Measurements from ENCODE around the gene CD38. TPM values are rescaled to one million over a fixed set of nuclear protein-coding genes. Genes with fewer than 3 reads are reported as not detected.

CD38 gene
- total RNA-seq, 1 experiment from 2014 or later: not detected

GRCh38 chr4:15832523-15833451 is 54.7 kb downstream of the CD38 start:
- DNase-seq (ENCODE audit: low read depth, low spot score) (no peak), ATAC-seq (no peak)
- Histone ChIP-seq H4K20me1 (ENCODE audit: insufficient read depth) (no peaks in the 10 kb centered on the region), H3K9me2 (ENCODE audit: insufficient read depth) (no peaks in the 10 kb centered on the region), H3K9me3 (ENCODE audit: control insufficient read depth in 1 of 2, insufficient read depth in 1 of 2, low read depth in 1 of 2, low read length in 2 of 2) (no peaks in the 10 kb centered on the region), H3K27ac (ENCODE audit: low read depth, low read length) (no peak overlapping the region), H3K4me3 (replicated peaks in 1 of 2; ENCODE audit: low read depth in 1 of 2, low read length in 2 of 2) (no peak overlapping the region), H3K79me2 (ENCODE audit: insufficient read depth, low read length) (no peaks in the 10 kb centered on the region), H3K27me3 (ENCODE audit: insufficient read depth, low read length) (no peaks in the 10 kb centered on the region), H2AFZ (ENCODE audit: low read depth, low read length, poor library complexity, severe bottlenecking) (no peak overlapping the region), H3K36me3 (ENCODE audit: control insufficient read depth in 1 of 2, insufficient read depth in 2 of 2, low read length in 2 of 2) (no peaks in the 10 kb centered on the region), H3K4me2 (ENCODE audit: low read length) (no peak overlapping the region), H3K9ac (ENCODE audit: low read length) (no peak overlapping the region), H3K4me1 (ENCODE audit: control insufficient read depth in 1 of 2, insufficient read depth in 2 of 2, low read length in 2 of 2) (peaks cover 0 to 10% of the 10 kb centered on the region in 2 experiments; a peak in 2 of 4 replicates)
- ChIA-PET POLR2A (no interaction called here), CTCF (no interaction called here), RAD21 (ENCODE audit: low non-redundant PET in 1 of 2, low total read pairs in 2 of 2, uncharacterized antibody in 2 of 2, unreplicated experiment in 2 of 2) (no interaction called here)
- intact Hi-C loops (cut with micrococcal nuclease): no loop called here
- TF ChIP-seq SIN3A (IDR thresholded peaks at IDR 0.05; ENCODE audit: low read depth): no peak
- no peak for TF ChIP-seq CEBPB (IDR thresholded peaks at IDR 0.05; ENCODE audit: low read depth)
- TF ChIP-seq FOSL1 (IDR thresholded peaks at IDR 0.05; ENCODE audit: low read depth): no peak
- TF ChIP-seq POLR2A (IDR thresholded peaks at IDR 0.05; ENCODE audit: borderline replicate concordance, extremely low read depth, insufficient read depth, insufficient read length): no peak
- no peak for TF ChIP-seq ELF1 (IDR thresholded peaks at IDR 0.05; ENCODE audit: borderline replicate concordance, low read depth)
- no peak for TF ChIP-seq CBX3 (IDR thresholded peaks at IDR 0.05; ENCODE audit: low read depth)
- no peak for TF ChIP-seq CTCF (IDR thresholded peaks at IDR 0.05 in 2 of 3, conservative IDR thresholded peaks at IDR 0.05 in 1 of 3; ENCODE audit: borderline replicate concordance in 1 of 3, insufficient read depth in 1 of 3, low read depth in 2 of 3, low read length in 2 of 3)
- no peak for TF ChIP-seq SP1 (IDR thresholded peaks at IDR 0.05; ENCODE audit: low read depth)
- no peak for TF ChIP-seq RAD21 (IDR thresholded peaks at IDR 0.05; ENCODE audit: low read depth)
- no peak for TF ChIP-seq TCF7L2 (IDR thresholded peaks at IDR 0.05; ENCODE audit: borderline replicate concordance, extremely low read depth, insufficient read depth, insufficient read length)
- no peak for TF ChIP-seq JUND (IDR thresholded peaks at IDR 0.05)
- no peak for TF ChIP-seq EZH2phosphoT487 (IDR thresholded peaks at IDR 0.05; ENCODE audit: borderline replicate concordance)
- no TSS peak for BruUV-seq (replicated peaks)

All from HCT116 (cell line).